Central memory CD4-positive, alpha-beta T cell (primary cell): ENCODE results near the gene TICRR.

Experiments used
- DNase-seq: peaks from one replicate; pipeline ENCODE4 v3.0.0; 2022

TICRR gene

GRCh38 chr15:89677381-89677780 is 102.1 kb downstream of the TICRR start:
- no peak for DNase-seq
